Activated CD4-positive, alpha-beta T cell treated with anti-CD3 and anti-CD28 coated beads, Interleukin-2, amount 50 U/mL, for 48 hours (primary cell): ENCODE measurements around the gene CAMSAP3.
A peak's percentile ranks its signal among the peaks of the same experiment; 100 is the strongest.

ENCODE experiments used
- DNase-seq, 2 experiments: peaks; one replicate each; pipeline ENCODE4 v3.0.0-alpha.2; 2020

The CAMSAP3 gene

DNA sequence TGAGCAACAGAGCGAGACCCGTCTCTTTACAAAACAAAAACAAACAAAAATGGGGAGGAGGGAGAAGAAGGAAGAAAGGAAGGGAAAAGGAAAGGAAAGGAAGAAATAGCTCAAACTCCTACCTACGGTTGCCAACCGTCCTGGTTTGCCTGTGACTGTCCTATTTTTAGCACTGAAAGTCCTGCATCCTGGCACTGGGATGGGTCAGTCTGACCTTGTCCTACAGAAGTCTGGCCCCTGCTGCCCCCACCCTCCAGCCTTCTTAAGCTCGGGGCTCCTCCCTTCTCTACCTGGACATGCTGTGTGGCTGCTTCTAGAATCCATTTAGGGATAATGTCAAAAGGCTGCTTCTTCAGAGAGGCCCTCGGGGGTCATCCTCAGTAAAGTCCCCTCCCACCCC is 40.0 kb downstream of the CAMSAP3 start:
- no peak for DNase-seq

DNA sequence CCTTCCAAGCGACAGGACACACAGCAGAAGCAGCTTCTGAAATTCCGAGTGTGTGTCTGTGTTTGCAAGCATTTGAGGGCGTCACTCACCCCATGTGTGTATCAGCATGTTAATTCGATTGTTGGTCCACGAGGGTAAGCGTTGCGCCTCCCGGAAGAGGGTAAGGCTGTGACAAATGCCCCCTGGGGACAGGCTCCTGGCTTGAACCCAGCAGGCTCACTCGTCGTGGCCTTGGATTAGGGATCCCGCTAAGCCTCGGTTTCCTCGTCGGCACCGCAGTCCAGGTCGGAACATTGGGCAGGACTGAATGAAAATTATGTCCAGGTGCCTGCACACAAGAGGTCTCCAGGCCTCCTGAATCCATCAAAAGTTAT is 40.6 kb downstream of the CAMSAP3 start:
- no peak for DNase-seq

DNA sequence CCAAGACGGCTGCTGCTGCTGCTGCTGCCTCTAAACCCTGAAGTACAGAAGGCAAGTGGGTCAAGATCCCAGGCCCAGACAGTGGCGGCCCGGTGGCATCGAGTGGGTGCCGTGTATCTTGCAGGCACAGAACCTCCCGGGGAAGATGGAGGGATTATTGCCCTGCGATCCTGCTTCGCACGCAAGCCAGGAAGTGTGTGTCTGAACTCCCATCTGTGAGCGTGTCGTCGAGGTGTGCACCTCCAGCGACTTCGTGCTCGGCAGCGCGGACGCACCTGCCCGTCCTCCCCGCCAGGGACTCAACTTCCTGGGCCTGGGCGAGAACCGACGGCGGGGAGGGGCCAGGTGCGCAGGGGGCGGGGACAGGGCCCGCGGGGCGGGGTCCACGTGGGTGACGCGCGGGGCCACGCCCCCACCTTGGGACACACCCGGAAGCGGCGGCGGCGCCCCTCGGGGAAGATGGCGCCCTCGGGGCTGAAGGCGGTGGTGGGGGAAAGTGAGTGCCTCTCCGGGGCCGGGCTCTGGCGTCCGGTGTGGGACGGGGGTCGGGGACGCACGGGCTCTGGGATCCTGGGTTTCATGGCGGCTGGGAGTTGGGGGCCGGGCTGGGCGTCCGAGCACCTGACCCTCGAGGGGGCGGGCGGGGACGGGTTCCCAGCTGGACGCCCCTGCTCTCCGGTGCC is 41.2 kb downstream of the CAMSAP3 start, which contains the start of gene STXBP2:
Gene STXBP2, plus strand, starts transcription at position 420 of the 683 bp plus-strand sequence. Its CDS starts 40 bp downstream, at position 460.
- peak; percentile 91 for DNase-seq

DNA sequence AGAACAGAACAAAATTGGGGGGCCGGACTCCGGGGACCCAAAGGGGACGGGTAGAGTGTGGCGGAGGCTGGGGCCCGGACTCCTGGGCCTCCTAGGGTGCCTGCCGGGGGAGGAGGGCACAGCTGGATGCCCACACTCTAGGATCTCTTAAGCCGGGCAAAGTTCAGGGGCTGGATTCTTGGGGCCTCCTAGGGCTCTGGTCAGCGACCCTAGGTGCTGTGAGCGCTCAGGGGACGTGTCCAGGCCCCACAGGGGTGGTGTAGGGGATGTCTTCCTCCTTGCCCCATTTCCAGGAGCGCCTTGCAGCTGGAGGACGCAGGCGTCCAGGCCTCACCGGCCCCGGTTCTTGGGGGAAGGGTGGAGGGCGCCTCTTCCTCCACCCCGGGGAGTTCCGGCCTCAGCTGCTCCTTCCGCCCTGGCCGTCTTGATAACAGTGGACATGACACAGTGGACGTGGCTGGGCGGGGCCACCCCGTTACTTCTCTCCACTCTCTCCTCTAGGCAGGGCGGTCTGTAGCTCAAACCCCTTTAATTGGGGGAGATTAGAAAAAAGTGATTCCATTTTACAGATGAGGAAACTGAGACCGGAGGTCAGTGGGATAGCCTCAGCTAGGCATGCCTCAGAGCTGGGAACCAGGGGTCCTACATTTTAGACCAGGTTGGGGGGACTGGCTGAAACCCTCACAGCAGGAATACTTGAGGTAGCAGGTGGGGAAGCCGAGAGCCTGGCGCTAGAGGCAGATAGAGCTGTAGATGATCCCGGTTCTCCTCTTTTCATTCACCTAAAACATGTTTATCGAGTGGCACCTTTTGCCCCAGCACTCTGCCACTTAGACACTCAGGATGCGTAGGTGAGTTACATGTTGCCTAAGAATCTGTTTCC is 42.0 kb downstream of the CAMSAP3 start:
- DNase-seq, result peak; percentile 12 to 24

GRCh38 chr19:7638802-7639465 is 43.3 kb downstream of the CAMSAP3 start:
- DNase-seq, result no peak

GRCh38 chr19:7639863-7640348 is 44.2 kb downstream of the CAMSAP3 start:
- DNase-seq, result no peak

DNA sequence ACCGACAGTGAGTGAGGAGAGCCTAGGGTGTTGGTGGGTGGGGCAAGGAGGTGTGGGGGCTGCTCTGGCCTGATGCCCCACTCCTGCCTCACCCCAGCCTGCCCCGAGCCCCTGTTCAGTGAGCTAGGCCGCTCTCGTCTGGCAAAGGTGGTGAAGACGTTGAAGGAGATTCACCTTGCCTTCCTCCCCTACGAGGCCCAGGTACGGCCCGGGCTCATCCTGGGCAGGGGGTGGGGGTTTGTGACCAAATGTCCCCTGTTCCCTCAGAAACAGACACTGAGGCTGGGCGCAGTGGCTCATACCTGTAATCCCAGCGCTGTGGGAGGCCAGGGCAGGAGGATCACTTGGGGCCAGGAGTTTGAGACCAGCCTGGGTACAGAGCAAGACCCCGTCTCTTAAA is 45.1 kb downstream of the CAMSAP3 start:
- no peak for DNase-seq

DNA sequence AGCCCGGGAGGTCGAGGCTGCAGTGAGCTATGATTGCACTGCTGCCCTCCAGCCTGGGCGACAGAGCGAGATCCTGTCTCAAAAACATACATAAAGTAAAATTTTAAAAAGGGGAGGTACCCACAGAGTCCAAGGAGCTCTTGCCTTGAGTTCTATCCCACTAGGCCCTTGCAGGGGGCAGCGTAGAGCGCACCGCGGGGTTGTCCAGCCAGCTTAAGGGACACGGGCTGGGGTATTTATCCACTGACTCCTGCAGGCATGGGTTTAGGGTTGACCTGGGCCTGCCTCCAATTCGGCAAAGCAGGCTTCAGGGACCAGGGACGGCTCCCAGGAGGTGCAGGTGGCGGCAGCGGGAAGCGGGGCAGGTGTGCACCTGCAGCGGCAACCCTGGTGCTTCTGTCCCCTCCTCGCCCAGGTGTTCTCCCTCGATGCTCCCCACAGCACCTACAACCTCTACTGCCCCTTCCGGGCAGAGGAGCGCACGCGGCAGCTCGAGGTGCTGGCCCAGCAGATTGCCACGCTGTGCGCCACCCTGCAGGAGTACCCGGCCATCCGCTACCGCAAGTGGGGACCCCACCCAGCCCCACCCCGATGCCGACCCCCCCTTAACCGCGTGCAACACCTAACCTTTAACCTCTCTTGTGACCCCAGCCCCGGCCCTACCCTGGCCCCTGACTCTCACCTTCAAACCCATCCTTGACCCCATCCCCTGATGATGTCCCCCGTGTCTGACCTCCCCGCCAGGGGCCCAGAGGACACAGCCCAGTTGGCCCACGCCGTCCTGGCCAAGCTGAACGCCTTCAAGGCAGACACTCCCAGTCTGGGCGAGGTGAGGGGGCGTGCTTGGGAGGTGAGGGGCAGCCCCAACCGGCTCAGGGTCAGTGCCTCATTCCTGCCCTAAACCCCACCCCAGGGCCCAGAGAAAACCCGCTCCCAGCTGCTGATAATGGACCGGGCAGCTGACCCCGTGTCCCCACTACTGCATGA is 45.9 kb downstream of the CAMSAP3 start:
- no peak for DNase-seq

DNA sequence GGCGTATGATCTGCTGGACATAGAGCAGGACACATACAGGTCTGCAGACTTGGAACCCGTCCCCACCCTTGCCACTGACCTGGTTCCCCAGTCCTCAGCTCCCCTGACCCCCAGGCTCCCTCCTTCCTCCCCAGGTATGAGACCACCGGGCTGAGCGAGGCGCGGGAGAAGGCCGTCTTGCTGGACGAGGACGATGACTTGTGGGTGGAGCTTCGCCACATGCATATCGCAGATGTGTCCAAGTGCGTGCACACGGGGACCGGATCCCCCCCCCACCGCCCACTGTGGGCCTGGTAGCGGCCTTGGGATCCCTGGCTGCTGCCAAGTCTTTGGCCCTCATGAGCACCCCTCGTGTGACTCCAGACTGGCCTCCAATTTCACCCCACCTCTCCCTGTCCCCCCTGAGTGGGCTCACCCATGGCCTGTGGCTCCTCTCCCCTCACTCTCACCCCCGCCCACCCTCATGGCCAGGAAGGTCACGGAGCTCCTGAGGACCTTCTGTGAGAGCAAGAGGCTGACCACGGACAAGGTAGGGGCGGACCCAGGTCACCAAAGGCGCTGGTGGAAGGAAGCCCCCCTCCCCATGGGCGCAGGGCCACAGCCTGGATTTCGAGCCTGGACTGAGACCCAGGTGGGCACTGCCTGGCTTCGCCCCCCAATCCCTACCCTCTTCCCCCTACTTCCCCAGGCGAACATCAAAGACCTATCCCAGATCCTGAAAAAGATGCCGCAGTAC is 46.8 kb downstream of the CAMSAP3 start:
- no peak for DNase-seq

GRCh38 chr19:7643031-7643415 is 47.4 kb downstream of the CAMSAP3 start:
- DNase-seq, result no peak

- peak; percentile 26 to 32 for DNase-seq
Measured at GRCh38 chr19:7643629-7644549, 48.2 kb downstream of the CAMSAP3 start.

GRCh38 chr19:7644550-7644877 is 48.9 kb downstream of the CAMSAP3 start:
- DNase-seq, result no peak

- no peak for DNase-seq
Measured at GRCh38 chr19:7645163-7645562, 49.5 kb downstream of the CAMSAP3 start.

DNA sequence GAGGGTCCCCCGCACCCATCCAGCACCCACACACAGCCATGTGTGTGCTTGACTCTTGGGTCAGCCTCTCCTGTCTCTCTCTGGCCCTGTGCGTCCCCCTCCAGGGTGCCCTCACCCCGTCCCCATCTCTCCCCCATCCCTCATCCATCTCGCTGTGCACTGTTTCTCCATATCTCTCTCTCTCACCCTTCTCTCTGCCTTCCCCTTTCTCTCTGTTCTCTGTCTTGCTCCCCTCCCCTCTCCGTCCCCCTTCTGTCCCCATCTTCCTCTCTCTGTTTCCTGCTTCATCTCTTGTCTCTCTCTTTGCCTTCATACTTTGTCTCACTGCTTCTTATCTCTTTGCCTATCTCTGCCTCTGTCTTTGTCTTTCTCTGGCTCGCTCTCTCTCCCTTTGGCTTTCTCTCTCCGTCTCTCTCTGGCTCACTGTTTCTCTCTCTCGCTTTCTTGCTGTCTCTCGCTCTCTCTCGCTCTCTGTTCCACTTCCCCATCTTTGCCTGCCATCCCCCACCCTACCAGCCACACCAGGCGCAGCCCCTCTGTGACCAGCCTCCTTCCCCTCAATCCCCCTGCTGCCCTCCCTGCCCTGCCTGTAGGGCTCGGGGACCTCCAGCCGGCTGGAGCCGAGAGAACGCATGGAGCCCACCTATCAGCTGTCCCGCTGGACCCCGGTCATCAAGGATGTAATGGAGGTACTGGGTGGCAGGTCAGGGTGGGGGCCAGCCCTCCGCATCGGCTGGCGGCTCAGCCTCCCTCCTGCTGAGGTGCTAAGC is 50.2 kb downstream of the CAMSAP3 start:
- DNase-seq, result no peak

DNA sequence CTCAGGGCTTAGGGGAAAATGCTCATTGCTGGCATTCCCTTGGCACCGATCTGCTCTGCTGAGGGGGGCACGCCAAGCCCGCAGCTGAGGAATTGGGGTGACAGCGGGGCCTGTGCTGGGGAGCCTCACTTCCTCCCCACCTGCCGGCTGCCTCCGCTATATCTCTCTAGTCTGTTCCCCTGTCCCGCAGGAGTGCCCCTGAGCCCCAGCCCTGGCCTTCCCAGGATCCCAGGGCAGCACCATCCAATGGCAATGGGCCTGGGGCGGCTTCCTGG is 50.7 kb downstream of the CAMSAP3 start:
- no peak for DNase-seq

DNA sequence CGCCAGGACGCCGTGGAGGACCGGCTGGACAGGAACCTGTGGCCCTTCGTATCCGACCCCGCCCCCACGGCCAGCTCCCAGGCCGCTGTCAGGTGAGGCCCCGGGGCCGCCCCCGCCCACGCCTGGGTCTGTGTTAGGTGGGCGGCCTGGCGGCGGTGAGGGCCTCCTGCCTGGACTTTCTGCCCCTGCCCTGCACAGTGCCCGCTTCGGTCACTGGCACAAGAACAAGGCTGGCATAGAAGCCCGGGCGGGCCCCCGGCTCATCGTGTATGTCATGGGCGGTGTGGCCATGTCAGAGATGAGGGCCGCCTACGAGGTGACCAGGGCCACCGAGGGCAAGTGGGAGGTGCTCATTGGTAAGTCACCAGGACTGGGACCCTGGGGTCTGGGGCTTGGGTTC is 51.5 kb downstream of the CAMSAP3 start:
- no peak for DNase-seq

- no peak for DNase-seq
Measured at GRCh38 chr19:7648265-7649014, 52.8 kb downstream of the CAMSAP3 start.

DNA sequence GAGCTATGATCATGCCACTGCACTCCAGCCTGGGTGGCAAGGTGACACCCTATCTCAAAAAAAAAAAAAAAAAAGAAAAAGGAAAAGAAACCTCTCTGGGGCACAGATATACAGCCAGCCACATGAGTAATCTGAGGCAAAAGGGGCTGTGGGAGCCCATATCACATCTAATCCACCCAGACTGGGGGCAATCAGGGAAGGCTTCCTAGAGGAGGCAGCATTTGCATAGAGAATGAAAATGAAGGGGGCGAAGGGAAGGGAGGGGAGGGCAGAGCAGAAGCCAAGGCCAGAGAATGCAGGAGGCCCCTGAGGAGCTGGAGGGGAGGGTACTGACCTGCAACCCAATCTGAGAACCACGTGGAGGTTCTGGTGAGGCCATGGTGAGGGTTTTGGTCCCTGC is 54.5 kb downstream of the CAMSAP3 start:
- no peak for DNase-seq

DNA sequence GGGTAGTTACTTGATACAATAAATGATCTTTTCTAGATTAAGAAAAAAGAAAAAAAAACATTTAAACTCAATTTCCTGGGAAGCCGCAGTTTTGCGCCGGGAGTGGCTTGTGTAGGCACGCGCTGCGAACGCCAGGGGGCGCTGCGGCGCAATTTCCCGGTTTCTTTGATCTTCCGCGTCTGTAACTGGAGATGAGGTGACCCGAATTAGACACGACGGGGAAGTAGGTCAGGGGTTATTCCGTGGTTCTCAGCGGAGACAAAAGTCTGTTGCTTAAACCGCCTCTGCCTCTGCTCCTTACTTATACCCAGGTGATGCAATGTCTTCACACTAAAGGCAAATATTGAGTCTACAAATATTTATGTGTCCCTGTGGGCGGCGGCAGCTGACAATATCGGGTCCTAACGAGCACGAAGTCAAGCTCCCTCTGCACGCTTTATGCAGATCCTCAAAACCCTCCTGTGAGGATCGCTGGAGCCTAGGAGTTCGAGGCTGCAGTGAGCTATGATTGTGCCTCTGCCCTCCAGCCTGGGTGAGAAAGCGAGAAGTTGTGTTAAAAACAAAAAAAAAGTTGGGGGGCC is 56.5 kb downstream of the CAMSAP3 start:
- peak; percentile 87 to 90 for DNase-seq
